Fibroblast of pulmonary artery (primary cell): ENCODE results near the gene SYNRG.

Source experiments
- DNase-seq: peaks from one replicate; pipeline ENCODE4 v3.0.0-alpha.2; 2010; ENCODE audit warnings: low read depth
- H3K4me3 ChIP-seq: replicated peaks from 2 replicates; pipeline ENCODE4 v1.5.1; 2011; ENCODE audit warnings: low read depth, mild to moderate bottlenecking, control low read depth, low read length, moderate library complexity
- CTCF ChIP-seq: IDR thresholded peaks from 2 replicates; pipeline ENCODE4 v1.5.1; 2011; ENCODE audit warnings: mild to moderate bottlenecking, control low read depth, low read length, inconsistent platforms; ENCODE audit errors: missing control alignments

SYNRG gene

GRCh38 chr17:37558299-37558698 is 50.9 kb downstream of the SYNRG start:
- TF ChIP-seq CTCF: no peak
- no peak overlapping the region for H3K4me3 ChIP-seq
- DNase-seq: no peak

- H3K4me3 ChIP-seq: no peak overlapping the region
- TF ChIP-seq CTCF: no peak
- no peak for DNase-seq
Measured at GRCh38 chr17:37557482-37557881, 51.7 kb downstream of the SYNRG start.

GRCh38 chr17:37555386-37555785 is 53.8 kb downstream of the SYNRG start:
- no peak for DNase-seq
- H3K4me3 ChIP-seq: no peak overlapping the region
- no peak for TF ChIP-seq CTCF

DNA sequence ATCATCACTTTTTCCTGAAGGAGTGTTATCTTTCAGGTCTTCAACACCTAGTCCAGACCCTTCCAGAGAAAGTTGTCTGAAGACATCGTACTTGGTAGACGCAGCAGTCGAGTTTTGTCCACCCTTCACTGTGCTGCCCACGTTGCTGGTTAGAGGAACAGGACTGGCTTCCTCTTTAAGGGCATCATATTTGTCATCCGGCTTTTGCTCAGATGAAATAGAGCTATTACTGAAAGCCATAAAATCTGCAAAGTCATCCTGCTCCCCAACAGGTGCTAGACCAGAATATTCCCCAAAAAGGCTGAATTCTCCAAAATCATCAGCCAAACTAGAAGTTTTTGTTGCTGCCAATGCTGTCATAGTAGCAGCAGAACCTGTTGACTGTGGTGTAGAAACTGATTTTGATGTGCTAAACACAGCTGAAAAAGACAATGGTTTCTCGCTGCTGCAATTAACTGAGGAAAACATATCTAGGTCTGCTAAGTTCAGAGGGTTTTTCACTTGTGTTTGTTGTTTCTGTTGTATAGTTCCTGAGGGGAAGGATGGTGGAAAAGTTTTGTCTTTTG is 55.7 kb downstream of the SYNRG start:
- H3K4me3 ChIP-seq: no peak overlapping the region
- TF ChIP-seq CTCF: no peak
- no peak for DNase-seq

DNA sequence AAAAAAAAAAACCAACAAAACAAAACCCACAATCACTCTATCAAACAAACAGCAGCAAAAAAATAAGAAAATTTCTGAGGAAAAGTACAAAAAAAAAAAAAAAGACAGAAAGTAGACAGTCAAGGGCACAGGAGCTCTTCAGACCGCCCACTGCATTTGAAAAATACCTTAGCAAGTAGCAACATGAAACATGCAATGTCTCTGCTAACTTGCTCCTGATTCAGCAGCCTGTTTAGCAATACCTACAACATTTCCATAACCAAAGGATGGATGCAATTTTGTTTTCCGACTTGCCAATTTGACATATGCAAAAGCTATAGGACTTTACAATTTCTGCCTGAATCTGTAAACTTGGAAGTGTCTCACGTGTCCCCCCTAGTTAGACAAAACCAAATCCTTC is 57.4 kb downstream of the SYNRG start:
- TF ChIP-seq CTCF: no peak
- DNase-seq: peak; percentile 6
- no peak overlapping the region for H3K4me3 ChIP-seq

DNA sequence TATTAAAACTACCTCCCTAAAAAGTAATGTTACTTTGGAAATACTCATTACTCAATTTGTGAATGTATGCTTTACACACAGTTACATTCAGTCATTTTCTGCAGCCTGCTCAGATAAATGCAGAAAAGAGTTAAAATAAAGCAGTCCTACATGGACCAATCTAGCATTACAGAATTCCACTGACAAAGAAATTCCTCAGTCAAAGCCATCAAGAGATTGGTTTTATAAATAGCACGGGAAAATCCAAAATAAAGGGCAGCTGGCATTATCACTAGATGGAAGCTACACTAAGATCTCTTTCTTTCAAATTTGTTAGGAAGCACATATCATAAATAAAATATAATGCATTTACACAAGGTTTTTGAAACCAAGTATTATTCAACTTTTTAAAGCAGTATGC is 61.2 kb downstream of the SYNRG start:
- TF ChIP-seq CTCF: no peak
- DNase-seq: no peak
- no peak overlapping the region for H3K4me3 ChIP-seq

DNA sequence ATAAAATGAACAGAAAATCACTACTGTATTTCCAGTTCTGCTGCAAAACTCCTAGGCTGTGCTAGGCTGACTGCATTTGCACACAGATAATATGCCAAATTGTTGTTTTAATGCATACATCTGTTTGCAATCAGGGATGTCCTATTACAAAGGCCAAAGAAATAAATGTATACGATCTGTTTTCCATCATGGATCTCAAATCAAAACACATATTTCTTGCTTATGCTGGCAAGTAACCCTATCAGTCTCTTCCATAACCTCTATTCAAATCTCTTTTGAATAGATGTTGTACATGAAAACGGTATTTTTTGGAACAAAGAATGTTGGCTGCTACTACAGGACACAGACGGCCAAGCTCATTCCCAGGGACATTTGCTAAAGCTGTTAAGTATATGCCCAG is 62.9 kb downstream of the SYNRG start:
- no peak for TF ChIP-seq CTCF
- H3K4me3 ChIP-seq: no peak overlapping the region
- DNase-seq: no peak
